HG03039 (cell line): ENCODE data around the gene DEFB128.

Experiments used
- ATAC-seq: cut with Tn5 transposase; IDR thresholded peaks from one replicate; pipeline ENCODE4 v1.9.1; 2021; ENCODE audit warnings: mild to moderate bottlenecking, moderate library complexity; ENCODE audit not compliant: unreplicated experiment

The DEFB128 gene

DNA sequence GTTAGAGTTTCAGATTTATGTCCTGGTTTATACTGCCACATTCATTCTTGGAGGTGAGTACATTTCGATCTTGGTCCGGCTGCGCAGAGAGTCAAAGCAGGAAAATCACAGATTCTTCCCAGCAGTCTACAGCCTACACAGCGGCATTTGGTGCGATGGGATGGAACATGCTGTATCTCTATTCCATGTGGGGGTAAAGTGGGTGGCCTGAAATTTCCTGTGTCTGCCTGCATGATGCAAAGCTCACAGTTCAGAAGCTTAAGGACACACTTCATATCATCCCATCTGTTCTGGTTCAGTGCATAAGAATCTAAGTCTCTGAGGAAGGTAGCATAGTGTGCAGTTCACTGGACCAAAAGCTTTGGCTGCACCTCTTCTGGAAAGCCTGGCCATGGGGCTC is 32.4 kb downstream of the DEFB128 start, which contains the start of gene DEFB127:
Gene DEFB127 (plus strand): TSS at position 301 of the 400 bp plus-strand sequence. CDS start 91 bp downstream, at position 392.
- ATAC-seq, result no peak

DNA sequence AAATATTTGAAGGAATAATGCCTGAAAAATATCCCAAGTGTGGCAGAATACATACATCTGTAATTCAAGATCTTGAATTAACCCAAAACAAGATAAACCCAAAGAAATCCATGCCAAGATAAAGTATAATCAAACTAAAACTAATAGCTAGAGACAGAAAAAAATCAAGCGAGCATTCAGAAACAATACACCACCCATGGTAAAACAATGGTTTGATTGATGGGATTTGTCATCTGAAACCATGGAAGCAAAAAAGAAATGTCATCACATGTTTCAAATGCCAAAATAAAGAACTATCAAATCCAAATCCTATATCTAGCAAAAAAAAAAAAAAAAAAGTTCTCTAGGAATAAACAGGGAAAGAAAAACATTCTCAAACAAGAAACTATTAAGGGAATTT is 37.4 kb downstream of the DEFB128 start:
- no peak for ATAC-seq

DNA sequence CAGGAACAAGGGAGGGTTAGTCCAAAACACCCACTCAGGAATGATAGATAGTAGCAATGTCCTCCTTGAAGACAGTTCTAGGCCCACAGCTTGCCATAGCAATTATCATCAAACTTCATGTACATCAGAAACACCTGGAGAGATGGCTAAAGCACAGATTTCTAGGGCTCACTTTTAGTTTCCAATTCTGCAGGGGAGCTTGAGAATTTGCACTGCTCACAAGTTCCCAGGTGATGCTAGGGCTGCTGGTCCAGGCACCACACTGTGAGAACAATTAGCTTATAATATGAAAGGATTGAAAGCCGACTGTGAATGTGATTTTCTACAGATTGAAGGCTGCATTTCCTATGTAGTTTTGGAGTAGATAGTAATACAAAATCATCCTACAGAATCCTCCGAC is 43.6 kb downstream of the DEFB128 start:
- ATAC-seq, result no peak

DNA sequence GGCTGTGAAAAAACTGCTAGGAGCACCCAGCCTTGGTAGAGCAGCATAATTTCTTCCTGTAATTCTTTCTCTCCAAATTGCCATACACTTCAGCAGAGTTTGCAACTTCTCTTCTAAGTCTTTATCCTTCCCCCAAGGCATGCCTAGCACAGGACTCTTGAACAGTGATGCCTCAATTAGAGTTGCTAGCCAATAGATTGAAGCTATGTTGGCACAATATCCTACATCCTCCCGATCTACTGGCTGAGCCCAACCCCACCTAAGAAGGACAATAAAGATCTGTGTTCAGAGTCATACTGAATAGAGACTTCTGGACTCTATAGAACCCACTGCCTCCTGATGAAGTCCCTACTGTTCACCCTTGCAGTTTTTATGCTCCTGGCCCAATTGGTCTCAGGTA is 47.2 kb downstream of the DEFB128 start, which contains the start of gene DEFB126:
Gene DEFB126 (plus strand): TSS at position 301 of the 400 bp plus-strand sequence. CDS start 39 bp downstream, at position 340.
- ATAC-seq, result no peak
